ENCODE results near the gene RHBDD1. TPM values are rescaled to one million over a fixed set of nuclear protein-coding genes. Genes with fewer than 3 reads are reported as not detected.

RHBDD1 gene
- total and polyA plus RNA-seq, 2 donors (not counting 3 experiments of a cell fraction or from before 2014, with no cell fraction given) = 6.8 to 19.4 TPM

- no peak overlapping the region for H3K4me2 ChIP-seq (ENCODE audit: insufficient read depth, low read length)
- TF ChIP-seq EZH2 (IDR thresholded peaks at IDR 0.05; ENCODE audit: borderline replicate concordance, low read depth, low read length, severe bottlenecking) = no peak
- TF ChIP-seq MYC (IDR thresholded peaks at IDR 0.05; ENCODE audit: low read depth, low read length) = no peak
- TF ChIP-seq MAX (IDR thresholded peaks at IDR 0.05; ENCODE audit: insufficient read depth, insufficient read length) = no peak
- no peak for TF ChIP-seq FOS (IDR thresholded peaks at IDR 0.05; ENCODE audit: borderline replicate concordance, insufficient read depth, low read length)
- no peak for TF ChIP-seq POLR2A (IDR thresholded peaks at IDR 0.05; ENCODE audit: low read depth, low read length)
- no peak for TF ChIP-seq POLR2AphosphoS5 (IDR thresholded peaks at IDR 0.05; ENCODE audit: insufficient read depth, low read depth, low read length)
- no peak for TF ChIP-seq CTCF (IDR thresholded peaks at IDR 0.05; ENCODE audit: extremely low read depth in 1 of 2, insufficient read depth in 1 of 2, low read depth in 1 of 2, low read length in 2 of 2)
- TF ChIP-seq GATA2 (IDR thresholded peaks at IDR 0.05; ENCODE audit: insufficient read depth, insufficient read length, low read depth, low read length) = no peak
- TF ChIP-seq JUN (IDR thresholded peaks at IDR 0.05; ENCODE audit: borderline replicate concordance, insufficient read depth, insufficient read length, low read depth) = no peak
- H2AFZ ChIP-seq (ENCODE audit: low read depth, low read length) = no peak overlapping the region
- H3K4me3 ChIP-seq (replicated peaks in 1 of 3; ENCODE audit: insufficient read depth in 1 of 3, low read depth in 1 of 3, low read length in 3 of 3) = no peak overlapping the region
- H3K27me3 ChIP-seq (ENCODE audit: control insufficient read depth in 2 of 2, insufficient read depth in 2 of 2, low read length in 2 of 2) = no peaks in the 10 kb centered on the region
- H3K9me1 ChIP-seq (replicated peaks; ENCODE audit: control insufficient read depth, extremely low read depth, insufficient read depth, low read length) = no peaks in the 10 kb centered on the region
- intact Hi-C loops (cut with micrococcal nuclease) (no loop called here), dilution Hi-C loops (cut with MboI; ENCODE audit: extremely low pct_ligation_motif_present, low sequenced_read_pairs) (no loop called here)
- CTCF ChIA-PET = no interaction called here
- no TSS peak for BruUV-seq (replicated peaks)
- no peaks in the 10 kb centered on the region for H3K9me3 ChIP-seq (replicated peaks; ENCODE audit: control insufficient read depth, insufficient read depth, low read length)
- H3K9ac ChIP-seq (replicated peaks; ENCODE audit: extremely low read depth, insufficient read depth, low read length) = no peak overlapping the region
- FAIRE-seq (no peak), DNase-seq (ENCODE audit: low read depth, low spot score) (no peak)
- no peak overlapping the region for H3K27ac ChIP-seq (ENCODE audit: insufficient read depth, low read depth, low read length)
- H3K4me1 ChIP-seq (ENCODE audit: control insufficient read depth, extremely low read depth, insufficient read depth, low read length) = no peaks in the 10 kb centered on the region
- POLR2A ChIA-PET = no interaction called here
- H4K20me1 ChIP-seq (replicated peaks; ENCODE audit: control insufficient read depth, extremely low read depth, insufficient read depth, low read length) = no peaks in the 10 kb centered on the region
- H3K36me3 ChIP-seq (ENCODE audit: control insufficient read depth in 2 of 2, extremely low read depth in 1 of 2, insufficient read depth in 2 of 2, low read length in 2 of 2) = no peaks in the 10 kb centered on the region
- no peaks in the 10 kb centered on the region for H3K79me2 ChIP-seq (ENCODE audit: control insufficient read depth, insufficient read depth, low read length)
Observed at GRCh38 chr2:226898121-226898520, 62.3 kb downstream of the RHBDD1 start.
